ENCODE measurements around the gene ATF4. TPM values are rescaled to one million over a fixed set of nuclear protein-coding genes. Genes with fewer than 3 reads are reported as not detected.

The ATF4 gene
- total RNA-seq, 3 donors from 2014 or later, result 201 to 581 (median 205) TPM

DNA sequence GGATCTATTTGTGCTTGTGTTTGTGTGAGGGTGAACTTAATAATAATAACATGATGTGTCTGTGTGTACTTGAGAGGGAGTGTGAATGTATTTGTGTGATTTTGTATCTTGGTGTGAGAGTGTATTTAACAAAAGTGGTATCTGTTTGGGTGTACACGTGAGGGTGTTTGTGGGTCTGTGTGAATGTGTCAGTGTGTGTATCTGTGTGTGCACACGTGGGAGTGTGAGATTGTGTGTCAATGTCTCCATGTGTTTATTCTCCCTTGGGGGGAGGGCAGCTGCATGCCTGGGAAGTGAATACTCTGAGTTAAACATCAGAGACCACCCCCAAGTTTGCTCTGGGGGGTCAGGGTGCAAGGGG lies 27.2 kb downstream of the ATF4 start:
- DNase-seq, result no peak

DNA sequence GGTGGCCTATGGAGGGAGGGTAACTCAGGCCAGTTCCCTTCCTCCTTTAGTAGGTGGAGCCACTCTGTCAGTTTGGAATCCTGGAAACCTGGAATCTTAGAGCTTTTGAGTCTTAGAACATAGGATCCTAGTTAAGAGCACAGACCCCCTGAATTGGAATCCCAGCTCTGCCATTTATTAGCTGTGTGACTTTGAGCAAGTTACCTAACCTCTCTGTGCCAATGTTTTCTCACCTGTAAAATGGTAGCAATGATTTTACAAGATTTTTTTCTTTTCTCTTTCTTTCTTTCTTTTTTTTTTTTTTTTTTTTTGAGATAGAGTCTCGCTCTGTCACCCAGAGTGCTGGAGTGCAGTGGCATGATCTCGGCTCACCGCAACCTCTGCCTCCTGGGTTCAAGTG lies 33.1 kb downstream of the ATF4 start:
- no peaks in the 10 kb centered on the region for H3K36me3 ChIP-seq (ENCODE audit: low read depth)
- ATAC-seq, result no peak
- intact Hi-C loops (cut with DNase I, micrococcal nuclease), result no loop called here
- TF ChIP-seq CTCF (IDR thresholded peaks at IDR 0.05), result no peak
- H3K4me3 ChIP-seq, result no peak overlapping the region
- H3K4me1 ChIP-seq (ENCODE audit: low read depth), result peaks cover 7% of the 10 kb centered on the region
- no peak for DNase-seq
- no peaks in the 10 kb centered on the region for H3K9me3 ChIP-seq

More for the DNA sequence above, 27.2 kb downstream of the ATF4 start:
- ATAC-seq, result no peak
- no peaks in the 10 kb centered on the region for H3K36me3 ChIP-seq (ENCODE audit: low read depth)
- intact Hi-C loops (cut with DNase I, micrococcal nuclease), result no loop called here
- H3K4me1 ChIP-seq (ENCODE audit: low read depth), result no peaks in the 10 kb centered on the region
- TF ChIP-seq CTCF (IDR thresholded peaks at IDR 0.05), result no peak
- no peaks in the 10 kb centered on the region for H3K9me3 ChIP-seq
- no peak overlapping the region for H3K4me3 ChIP-seq

DNA sequence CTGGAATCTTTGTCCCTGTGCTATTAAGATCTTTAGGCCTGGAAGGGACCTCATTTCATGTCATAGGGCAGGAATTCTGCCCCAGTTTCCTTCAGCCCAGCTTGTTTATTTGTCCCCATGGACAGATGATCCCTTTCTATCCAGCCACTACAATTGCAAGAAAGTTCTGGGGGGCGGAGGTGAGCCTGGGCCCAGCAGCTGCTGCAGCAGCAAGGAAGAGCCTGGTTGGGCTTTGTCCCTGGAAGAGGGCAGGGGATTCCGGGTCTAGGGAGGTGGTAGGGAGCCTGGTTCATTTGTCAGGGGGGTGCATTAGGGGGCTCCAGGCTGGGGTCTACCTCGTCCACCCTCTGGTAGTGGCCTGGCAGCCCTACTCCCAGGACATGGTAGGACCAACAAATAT lies 33.8 kb downstream of the ATF4 start:
- ATAC-seq, result no peak
- no peak overlapping the region for H3K4me3 ChIP-seq
- peaks cover 7% of the 10 kb centered on the region for H3K4me1 ChIP-seq (ENCODE audit: low read depth)
- no peak for TF ChIP-seq CTCF (IDR thresholded peaks at IDR 0.05)
- DNase-seq, result no peak
- intact Hi-C loops (cut with DNase I, micrococcal nuclease), result no loop called here
- H3K36me3 ChIP-seq (ENCODE audit: low read depth), result no peaks in the 10 kb centered on the region
- no peaks in the 10 kb centered on the region for H3K9me3 ChIP-seq

GRCh38 chr22:39556970-39557841 lies 36.8 kb downstream of the ATF4 start:
- ATAC-seq, result peak; percentile 31
- peaks cover 7% of the 10 kb centered on the region for H3K4me1 ChIP-seq (ENCODE audit: low read depth)
- TF ChIP-seq CTCF (IDR thresholded peaks at IDR 0.05), result no peak
- H3K9me3 ChIP-seq, result no peaks in the 10 kb centered on the region
- intact Hi-C loops (cut with DNase I, micrococcal nuclease), result no loop called here
- no peaks in the 10 kb centered on the region for H3K36me3 ChIP-seq (ENCODE audit: low read depth)
- no peak overlapping the region for H3K4me3 ChIP-seq
- DNase-seq, result peak in 1 of 3 donors; percentile 12

- ATAC-seq (no peak), DNase-seq (no peak)
- TF ChIP-seq CTCF (IDR thresholded peaks at IDR 0.05), result no peak
- H3K36me3 ChIP-seq (ENCODE audit: low read depth), result no peaks in the 10 kb centered on the region
- H3K9me3 ChIP-seq, result no peaks in the 10 kb centered on the region
- H3K4me3 ChIP-seq, result no peak overlapping the region
- intact Hi-C loops (cut with DNase I, micrococcal nuclease), result no loop called here
- peaks cover 7% of the 10 kb centered on the region for H3K4me1 ChIP-seq (ENCODE audit: low read depth)
Measured at GRCh38 chr22:39558254-39558727, 37.9 kb downstream of the ATF4 start.

Measured in mucosa of descending colon (tissue), 3 donors.